NOMO-1 treated with dmso at 0.1 percent for 144 hours (cell line): Measurements from ENCODE around the gene OR2T5.
"Not testable (repeated sequence)": the region's sequence is repeated elsewhere in the genome, so short reads cannot be mapped to it uniquely, and the experiment has no call there.

Source experiments
- DNase-seq: peaks from one replicate; lab custom pipeline; 2025; ENCODE audit not compliant: unreplicated experiment; lab: John Stamatoyannopoulos, UW

OR2T5 gene

DNA sequence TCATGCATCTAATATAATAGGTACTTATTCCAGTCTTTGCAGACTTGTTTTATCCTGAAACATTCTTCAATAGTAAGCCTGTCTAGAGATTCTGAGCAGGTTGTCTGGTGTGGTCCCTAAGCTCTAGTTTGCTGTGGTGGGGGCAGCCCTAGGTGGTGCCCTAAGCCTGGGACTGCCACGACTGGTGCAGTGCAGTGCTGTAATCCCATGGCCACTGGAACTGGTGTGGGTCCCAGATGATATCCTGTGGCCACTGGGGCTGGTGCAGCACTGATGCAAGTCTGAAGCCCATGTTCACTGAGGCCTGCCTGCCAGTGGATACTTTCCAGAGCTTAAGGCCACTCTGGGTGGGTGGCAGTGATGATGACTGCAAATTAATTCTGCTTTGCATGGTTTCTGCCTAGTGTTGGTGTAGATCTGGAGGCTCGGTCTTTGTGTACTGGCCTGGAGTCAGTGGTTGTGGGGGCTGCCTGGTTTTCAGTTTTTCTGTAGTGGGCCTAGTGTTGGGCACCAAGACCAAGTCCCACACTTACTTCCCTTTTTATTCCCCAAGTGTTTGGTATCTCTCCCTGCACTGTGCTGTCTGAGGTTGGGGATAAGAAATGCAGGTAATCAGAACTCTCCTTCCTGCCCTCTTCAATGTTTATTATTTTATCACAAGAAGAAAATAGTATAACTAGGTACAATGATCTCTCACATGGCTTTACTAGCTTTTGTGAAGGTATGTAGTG is 12.1 kb downstream of the OR2T5 start:
- not testable (repeated sequence) for DNase-seq

- not testable (repeated sequence) for DNase-seq
Measured at GRCh38 chr1:248507773-248508172, 19.4 kb downstream of the OR2T5 start, which contains the start of gene OR2G6. Gene OR2G6 (plus strand): TSS chr1:248508073. CDS start chr1:248521647, 13,574 bp downstream.

GRCh38 chr1:248510217-248510616 is 21.8 kb downstream of the OR2T5 start:
- DNase-seq = not testable (repeated sequence)

GRCh38 chr1:248521856-248522255 is 33.5 kb downstream of the OR2T5 start:
- no peak for DNase-seq

DNA sequence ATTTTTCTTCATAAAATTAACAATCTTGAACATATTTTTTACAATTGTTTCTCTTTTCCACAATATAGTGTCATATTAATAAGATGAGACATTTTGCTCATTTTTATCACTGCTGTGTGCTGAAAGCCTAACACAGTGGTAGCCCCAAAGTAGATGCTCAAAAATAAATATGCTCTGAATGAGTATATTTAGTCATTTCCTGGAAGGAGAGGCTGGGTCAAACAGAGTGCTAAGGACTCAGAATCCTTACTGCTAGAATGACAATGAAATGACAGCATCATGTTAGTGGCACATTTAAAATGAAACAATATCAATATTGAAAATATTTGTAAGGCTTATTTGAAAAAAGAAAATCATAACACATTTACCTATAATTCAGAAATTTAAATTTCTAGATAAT is 49.1 kb downstream of the OR2T5 start:
- not testable (repeated sequence) for DNase-seq
